HepG2 (cell line): ENCODE results near the gene LSM14B. TPM values are rescaled to one million over a fixed set of nuclear protein-coding genes. Genes with fewer than 3 reads are reported as not detected.
A peak's percentile ranks its signal among the peaks of the same experiment; 100 is the strongest.

ENCODE experiments used
- ADNP ChIP-seq: sonication (generic); formaldehyde crosslinking; IDR thresholded peaks from 2 replicates; pipeline ENCODE4 v1.4.0; 2020; ENCODE audit warnings: missing genetic modification reagents
- AHDC1 ChIP-seq: sonication (generic); formaldehyde crosslinking; IDR thresholded peaks from 2 replicates; pipeline ENCODE4 v1.5.1; 2020; ENCODE audit warnings: mild to moderate bottlenecking, missing genetic modification reagents, borderline replicate concordance
- BHLHE40 ChIP-seq: IDR thresholded peaks from 2 replicates; pipeline ENCODE4 v1.6.1; 2011; ENCODE audit warnings: low read length, improper control_type of control experiment
- FOXA1 ChIP-seq, 2 experiments: fragments of 450-650 bp in 1 of 2; sonication (generic) in 1 of 2; formaldehyde crosslinking in 1 of 2; IDR thresholded peaks; 2 replicates each; pipeline versions ENCODE4 v1.4.0 to v1.6.1; 2016 to 2020; ENCODE audit warnings: missing genetic modification reagents in 1 of 2
- HNRNPUL1 ChIP-seq: fragments of 200-400 bp; formaldehyde crosslinking; IDR thresholded peaks from 2 replicates; pipeline ENCODE4 v1.6.1; 2017; ENCODE audit warnings: low read depth, mild to moderate bottlenecking, low read length, moderate library complexity
- MIER2 ChIP-seq: IDR thresholded peaks from 2 replicates; pipeline ENCODE4 v1.6.1; 2016; ENCODE audit warnings: missing biosample characterization, missing genetic modification reagents
- MTA3 ChIP-seq: sonication (generic); formaldehyde crosslinking; IDR thresholded peaks from 2 replicates; pipeline ENCODE4 v1.4.0; 2020; ENCODE audit warnings: missing genetic modification reagents
- REL ChIP-seq: sonication (generic); formaldehyde crosslinking; conservative IDR thresholded peaks from 2 replicates; pipeline ENCODE4 v1.8.0; 2022; ENCODE audit warnings: mild to moderate bottlenecking, missing genetic modification reagents, moderate library complexity
- RELA ChIP-seq: sonication (generic); formaldehyde crosslinking; IDR thresholded peaks from 2 replicates; pipeline ENCODE4 v1.4.0; 2020; ENCODE audit warnings: missing genetic modification reagents
- SIN3A ChIP-seq: IDR thresholded peaks from 2 replicates; pipeline ENCODE4 v1.6.1; 2011; ENCODE audit warnings: low read depth, mild to moderate bottlenecking, control low read depth, low read length, borderline replicate concordance
- TCF7L2 ChIP-seq: IDR thresholded peaks from 2 replicates; pipeline ENCODE4 v1.6.1; 2011; ENCODE audit warnings: mild to moderate bottlenecking, low read depth, low read length, moderate library complexity
- U2AF1 ChIP-seq: fragments of 200-400 bp; formaldehyde crosslinking; optimal IDR thresholded peaks from 2 replicates; pipeline ENCODE3; 2017; ENCODE audit warnings: mild to moderate bottlenecking, low read depth, low read length
- YY1 ChIP-seq: IDR thresholded peaks from 2 replicates; pipeline ENCODE4 v1.6.1; 2011; ENCODE audit warnings: low read length, low read depth, moderate library complexity, mild to moderate bottlenecking; ENCODE audit not compliant: insufficient read depth, insufficient replicate concordance
- ZFP37 ChIP-seq: sonication (generic); formaldehyde crosslinking; IDR thresholded peaks from 2 replicates; pipeline ENCODE4 v1.4.0; 2020; ENCODE audit warnings: missing genetic modification reagents, borderline replicate concordance
- ZFP41 ChIP-seq: sonication (generic); formaldehyde crosslinking; IDR thresholded peaks from 2 replicates; pipeline ENCODE4 v1.4.0; 2020; ENCODE audit warnings: mild to moderate bottlenecking, missing genetic modification reagents, borderline replicate concordance
- ZHX1 ChIP-seq: sonication (generic); formaldehyde crosslinking; IDR thresholded peaks from 2 replicates; pipeline ENCODE4 v1.8.1; 2022; ENCODE audit warnings: low read depth, mild to moderate bottlenecking, missing genetic modification reagents
- ZNF3 ChIP-seq: IDR thresholded peaks from 2 replicates; pipeline ENCODE4 v1.7.0; 2017; ENCODE audit warnings: inconsistent platforms
- ZNF33B ChIP-seq: sonication (generic); formaldehyde crosslinking; IDR thresholded peaks from 2 replicates; pipeline ENCODE4 v1.5.1; 2020; ENCODE audit warnings: mild to moderate bottlenecking, missing genetic modification reagents
- ZNF354B ChIP-seq: sonication (generic); formaldehyde crosslinking; IDR thresholded peaks from 2 replicates; pipeline ENCODE4 v1.8.0; 2022; ENCODE audit warnings: mild to moderate bottlenecking, missing genetic modification reagents
- ZNF556 ChIP-seq: sonication (generic); formaldehyde crosslinking; IDR thresholded peaks from 2 replicates; pipeline ENCODE4 v1.4.0; 2020; ENCODE audit warnings: mild to moderate bottlenecking, missing genetic modification reagents, borderline replicate concordance
- ZSCAN30 ChIP-seq: sonication (generic); formaldehyde crosslinking; IDR thresholded peaks from 2 replicates; pipeline ENCODE4 v1.5.0; 2020; ENCODE audit warnings: mild to moderate bottlenecking, missing genetic modification reagents
- polyA plus RNA-seq, 8 experiments: library from polyadenylated mRNA; depleted of rRNA in 3 of 8; stranded (reverse) in 7 of 8; unstranded in 1 of 8; fragments of >200 nt; fragmentation: Illumina TruSeq in 4 of 8; extraction: Trizol in 4 of 8; gene quantifications; 2 replicates each; pipeline versions ENCODE4 v1.2.1 to v1.2.3, GENCODE V29; 2011 to 2016; ENCODE audit warnings: low read depth in 4 of 8, missing spikeins in 1 of 8, mixed read lengths in 1 of 8; ENCODE audit not compliant: insufficient read depth in 1 of 8
- total RNA-seq, 5 experiments: library from RNA; depleted of rRNA; stranded (reverse); fragments of >200 nt; fragmentation: Illumina TruSeq; extraction: Trizol; gene quantifications; 2 replicates each; pipeline ENCODE4 v1.2.3, GENCODE V29; 2016; ENCODE audit warnings: low read depth in 1 of 5
- TF ChIP-seq, protein P1 (sequence below): sonication (generic); formaldehyde crosslinking; IDR thresholded peaks from 2 replicates; pipeline ENCODE4 v1.5.0; 2020; ENCODE audit warnings: mild to moderate bottlenecking, low read depth, missing genetic modification reagents, borderline replicate concordance

Gene LSM14B
- total and polyA plus RNA-seq, 2 of the 13 experiments (the other 11 are each of a cell fraction or from before 2014, with no cell fraction given): 43.3 to 79.2 TPM

DNA sequence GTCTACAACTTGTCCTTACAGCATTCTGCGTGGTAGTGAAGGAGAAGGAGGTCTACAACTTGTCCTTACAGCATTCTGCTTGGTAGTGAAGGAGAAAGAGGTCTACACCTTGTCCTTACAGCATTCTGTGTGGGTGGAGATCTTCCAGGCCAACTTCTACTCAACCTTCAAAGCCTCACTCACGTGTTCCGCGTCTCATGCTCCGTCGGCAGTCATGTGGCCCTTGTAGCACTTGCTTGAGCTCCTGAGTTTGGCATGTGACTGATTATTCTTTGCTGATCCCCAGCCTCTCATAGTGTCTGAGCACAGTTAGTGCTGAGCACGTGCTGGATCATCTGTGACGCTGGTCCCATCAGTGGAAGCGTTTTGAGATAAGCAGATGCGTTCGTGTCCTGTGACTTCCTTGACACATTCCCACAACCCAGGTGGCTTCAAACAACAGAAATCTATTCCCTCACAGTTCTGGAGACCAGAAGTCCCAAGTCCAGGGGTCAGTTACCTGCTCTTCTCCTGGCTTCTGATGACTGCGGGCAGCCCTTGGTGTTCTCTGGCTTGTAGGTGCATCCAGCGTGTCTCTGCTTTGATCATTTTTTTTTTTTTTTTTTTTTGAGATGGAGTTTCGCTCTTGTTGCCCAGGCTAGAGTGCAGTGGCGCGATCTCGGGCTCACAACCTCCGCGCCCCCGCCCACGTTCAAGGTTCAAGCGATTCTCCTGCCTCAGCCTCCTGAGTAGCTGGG is 23.9 kb downstream of the LSM14B start (continued):
- TF ChIP-seq FOXA1 (IDR thresholded peaks at IDR 0.05): no peak
- no peak for TF ChIP-seq FOXA1 (CRISPR knock-in tag; IDR thresholded peaks at IDR 0.05)
- TF ChIP-seq U2AF1: no peak
- TF ChIP-seq ZNF33B (CRISPR knock-in tag): no peak
- no peak for TF ChIP-seq REL (CRISPR knock-in tag)
- no peak for TF ChIP-seq TCF7L2
- no peak for TF ChIP-seq ZNF354B (CRISPR knock-in tag)
- no peak; the same call in 1 of the 2 replicates for TF ChIP-seq ZNF556 (CRISPR knock-in tag)
- TF ChIP-seq ZSCAN30 (CRISPR knock-in tag): no peak
- no peak for TF ChIP-seq YY1
- peak; percentile 39; the same call in 1 of the 2 replicates for TF ChIP-seq AHDC1
- TF ChIP-seq ZFP41 (CRISPR knock-in tag): no peak; the same call in 1 of the 2 replicates
- no peak for TF ChIP-seq MTA3
- TF ChIP-seq BHLHE40: peak; percentile 95
- TF ChIP-seq HNRNPUL1: no peak
- TF ChIP-seq RELA: 0 out of 2 replicates have a peak, but pooled peaks have one; percentile 33
- TF ChIP-seq ADNP (CRISPR knock-in tag): no peak
- 0 out of 2 replicates have a peak, but pooled peaks have one; percentile 38 for TF ChIP-seq ZFP37
- TF ChIP-seq MIER2 (CRISPR knock-in tag): no peak
- TF ChIP-seq SIN3A: no peak; the same call in 1 of the 2 replicates
- no peak for TF ChIP-seq ZNF3 (CRISPR knock-in tag)
- TF ChIP-seq, protein P1, sequence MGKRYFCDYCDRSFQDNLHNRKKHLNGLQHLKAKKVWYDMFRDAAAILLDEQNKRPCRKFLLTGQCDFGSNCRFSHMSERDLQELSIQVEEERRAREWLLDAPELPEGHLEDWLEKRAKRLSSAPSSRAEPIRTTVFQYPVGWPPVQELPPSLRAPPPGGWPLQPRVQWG (CRISPR knock-in tag): no peak
- TF ChIP-seq ZHX1 (CRISPR knock-in tag): no peak
